Measurements from ENCODE around the gene CHST13.

GRCh38 chr3:126486360-126486847 lies 37.6 kb upstream of the CHST13 start:
- TF ChIP-seq POLR2A (IDR thresholded peaks at IDR 0.05; ENCODE audit: low read depth, low read length) (no peak), POLR2AphosphoS5 (IDR thresholded peaks at IDR 0.05; ENCODE audit: low read depth, low read length) (no peak)
